Endothelial cell of umbilical vein (primary cell): ENCODE measurements around the gene TRIM17. TPM values are rescaled to one million over a fixed set of nuclear protein-coding genes. Genes with fewer than 3 reads are reported as not detected.

Experiments
- BruUV-seq: library from RNA; stranded (reverse); fragments of 400-500 nt; replicated peaks from 2 replicates; lab custom pipeline; 2021; lab: Mats Ljungman, UMichigan
- CTCF ChIA-PET: fragments of 300-600, 350-600 bp; sonication (Branson Sonifier 250); formaldehyde crosslinking; loops from one replicate; lab custom pipeline; 2021; ENCODE audit warnings: antibody characterized with exemption, inconsistent platforms; lab: Charles Lee
- POLR2A ChIA-PET: fragments of 300-600, 350-600 bp; sonication (Branson Sonifier 250); formaldehyde crosslinking; loops from one replicate; lab custom pipeline; 2021; ENCODE audit warnings: antibody characterized with exemption, inconsistent platforms; lab: Charles Lee
- DNase-seq: peaks from one replicate; pipeline ENCODE4 v3.0.0-alpha.2; 2011; ENCODE audit warnings: low read depth, low spot score
- FAIRE-seq: peaks from 2 replicates; lab custom pipeline; 2011; peaks lifted over from hg19 to GRCh38; lab: Jason Lieb, UNC
- H2AFZ ChIP-seq: 2 replicates; pipeline ENCODE4 v1.6.0; 2012; ENCODE audit warnings: low read depth, low read length, control low read depth, inconsistent platforms
- H3K27ac ChIP-seq: 2 replicates; pipeline ENCODE4 v1.5.1; 2011; ENCODE audit warnings: low read depth, mild to moderate bottlenecking, control low read depth, low read length, moderate library complexity; ENCODE audit not compliant: insufficient read depth
- H3K27me3 ChIP-seq, 2 experiments: 2 replicates each; pipeline versions ENCODE4 v1.6.0 to v1.6.1; 2011; ENCODE audit warnings: low read length in 2 of 2, mixed read lengths in 1 of 2; ENCODE audit not compliant: control insufficient read depth in 2 of 2, insufficient read depth in 2 of 2
- H3K36me3 ChIP-seq, 2 experiments: 2 replicates in 1 of 2; 3 replicates in 1 of 2; pipeline ENCODE4 v1.5.1; 2011; ENCODE audit warnings: low read length in 2 of 2, mild to moderate bottlenecking in 1 of 2, moderate library complexity in 1 of 2; ENCODE audit not compliant: control insufficient read depth in 2 of 2, insufficient read depth in 2 of 2; ENCODE audit errors: extremely low read depth in 1 of 2
- H3K4me1 ChIP-seq: 3 replicates; pipeline ENCODE4 v1.5.1; 2011; ENCODE audit warnings: mild to moderate bottlenecking, low read length; ENCODE audit not compliant: control insufficient read depth, insufficient read depth; ENCODE audit errors: extremely low read depth
- H3K4me2 ChIP-seq: 2 replicates; pipeline ENCODE4 v1.6.1; 2011; ENCODE audit warnings: low read length, control low read depth, mixed read lengths; ENCODE audit not compliant: insufficient read depth
- H3K4me3 ChIP-seq, 3 experiments: fragments of 200-600 bp in 1 of 3; sonication (generic), shearing (Covaris generic) in 1 of 3; replicated peaks in 1 of 3; 2 replicates each; pipeline ENCODE4 v1.5.1; 2011 to 2016; ENCODE audit warnings: control low read depth in 3 of 3, low read length in 3 of 3, mild to moderate bottlenecking in 2 of 3, inconsistent platforms in 1 of 3, low read depth in 1 of 3, moderate library complexity in 1 of 3; ENCODE audit not compliant: insufficient read depth in 1 of 3
- H3K79me2 ChIP-seq: 2 replicates; pipeline ENCODE4 v1.6.0; 2012; ENCODE audit warnings: low read length, inconsistent platforms; ENCODE audit not compliant: control insufficient read depth, insufficient read depth
- H3K9ac ChIP-seq: replicated peaks from 2 replicates; pipeline ENCODE3; 2011; ENCODE audit warnings: low read length, control low read depth; ENCODE audit not compliant: insufficient read depth; ENCODE audit errors: extremely low read depth
- H3K9me1 ChIP-seq: replicated peaks from 3 replicates; pipeline ENCODE4 v1.6.0; 2011; ENCODE audit warnings: mild to moderate bottlenecking, low read length; ENCODE audit not compliant: control insufficient read depth, insufficient read depth; ENCODE audit errors: extremely low read depth
- H3K9me3 ChIP-seq: replicated peaks from 2 replicates; pipeline ENCODE4 v1.5.1; 2012; ENCODE audit warnings: low read length, inconsistent platforms; ENCODE audit not compliant: control insufficient read depth, insufficient read depth
- H4K20me1 ChIP-seq: replicated peaks from 2 replicates; pipeline ENCODE3; 2011; ENCODE audit warnings: mild to moderate bottlenecking, low read length; ENCODE audit not compliant: control insufficient read depth, insufficient read depth; ENCODE audit errors: extremely low read depth
- EZH2 ChIP-seq: IDR thresholded peaks from 2 replicates; pipeline ENCODE4 v1.6.1; 2012; ENCODE audit warnings: borderline replicate concordance, low read depth, mild to moderate bottlenecking, moderate library complexity, low read length, inconsistent platforms; ENCODE audit not compliant: severe bottlenecking
- FOS ChIP-seq: IDR thresholded peaks from 2 replicates; pipeline ENCODE4 v1.6.1; 2011; ENCODE audit warnings: mild to moderate bottlenecking, low read length, moderate library complexity, borderline replicate concordance; ENCODE audit not compliant: insufficient read depth
- GATA2 ChIP-seq: IDR thresholded peaks from 2 replicates; pipeline ENCODE4 v1.7.0; 2011; ENCODE audit warnings: low read depth, mild to moderate bottlenecking, moderate library complexity, mixed read lengths, low read length; ENCODE audit not compliant: insufficient read length, insufficient read depth
- JUN ChIP-seq: IDR thresholded peaks from 2 replicates; pipeline ENCODE4 v1.6.1; 2011; ENCODE audit warnings: borderline replicate concordance, low read depth; ENCODE audit not compliant: insufficient read length, insufficient read depth
- MYC ChIP-seq: IDR thresholded peaks from one replicate; pipeline ENCODE4 v1.6.1; 2011; ENCODE audit warnings: mild to moderate bottlenecking, low read depth, low read length
- POLR2A ChIP-seq: IDR thresholded peaks from 2 replicates; pipeline ENCODE4 v1.6.1; 2012; ENCODE audit warnings: low read depth, mild to moderate bottlenecking, control low read depth, low read length
- POLR2AphosphoS5 ChIP-seq: IDR thresholded peaks from 2 replicates; pipeline ENCODE4 v1.6.1; 2012; ENCODE audit warnings: low read depth, mild to moderate bottlenecking, control low read depth, low read length, moderate library complexity; ENCODE audit not compliant: insufficient read depth
- dilution Hi-C: fragments of 300-500 bp; cut with MboI; formaldehyde crosslinking; loops from one replicate; pipeline ENCODE4 v1.15.0; 2019; ENCODE audit warnings: low sequenced_read_pairs; ENCODE audit not compliant: extremely low pct_ligation_motif_present
- intact Hi-C: fragments of 100-400 bp; cut with micrococcal nuclease; formaldehyde crosslinking; loops from one replicate; pipeline ENCODE4 v1.10.0; 2022
- polyA plus RNA-seq, 4 experiments: library from polyadenylated mRNA; depleted of rRNA in 3 of 4; stranded (reverse) in 3 of 4; unstranded in 1 of 4; fragments of >200 nt; gene quantifications; 2 replicates each; pipeline versions ENCODE4 v1.2.1 to v1.2.3, GENCODE V29; 2011 to 2012; ENCODE audit warnings: missing spikeins in 1 of 4
- total RNA-seq: library from RNA; stranded (reverse); gene quantifications from 2 replicates; pipeline ENCODE4 v1.2.3, GENCODE V29; 2021
- TF ChIP-seq, protein P1 (sequence below), 2 donors: IDR thresholded peaks; 1 replicate in 1 of 2; 2 replicates in 1 of 2; pipeline ENCODE4 v1.5.1; 2011; ENCODE audit warnings: low read length in 2 of 2, mild to moderate bottlenecking in 2 of 2, moderate library complexity in 2 of 2, control low read depth in 1 of 2, inconsistent platforms in 1 of 2, low read depth in 1 of 2; ENCODE audit not compliant: insufficient read depth in 1 of 2; ENCODE audit errors: extremely low read depth in 1 of 2
- TF ChIP-seq, protein P2 (sequence below): IDR thresholded peaks from 2 replicates; pipeline ENCODE4 v1.6.1; 2011; ENCODE audit not compliant: insufficient read depth, insufficient read length

The TRIM17 gene
- total and polyA plus RNA-seq, 2 donors (not counting 3 experiments of a cell fraction or from before 2014, with no cell fraction given), result not detected

DNA sequence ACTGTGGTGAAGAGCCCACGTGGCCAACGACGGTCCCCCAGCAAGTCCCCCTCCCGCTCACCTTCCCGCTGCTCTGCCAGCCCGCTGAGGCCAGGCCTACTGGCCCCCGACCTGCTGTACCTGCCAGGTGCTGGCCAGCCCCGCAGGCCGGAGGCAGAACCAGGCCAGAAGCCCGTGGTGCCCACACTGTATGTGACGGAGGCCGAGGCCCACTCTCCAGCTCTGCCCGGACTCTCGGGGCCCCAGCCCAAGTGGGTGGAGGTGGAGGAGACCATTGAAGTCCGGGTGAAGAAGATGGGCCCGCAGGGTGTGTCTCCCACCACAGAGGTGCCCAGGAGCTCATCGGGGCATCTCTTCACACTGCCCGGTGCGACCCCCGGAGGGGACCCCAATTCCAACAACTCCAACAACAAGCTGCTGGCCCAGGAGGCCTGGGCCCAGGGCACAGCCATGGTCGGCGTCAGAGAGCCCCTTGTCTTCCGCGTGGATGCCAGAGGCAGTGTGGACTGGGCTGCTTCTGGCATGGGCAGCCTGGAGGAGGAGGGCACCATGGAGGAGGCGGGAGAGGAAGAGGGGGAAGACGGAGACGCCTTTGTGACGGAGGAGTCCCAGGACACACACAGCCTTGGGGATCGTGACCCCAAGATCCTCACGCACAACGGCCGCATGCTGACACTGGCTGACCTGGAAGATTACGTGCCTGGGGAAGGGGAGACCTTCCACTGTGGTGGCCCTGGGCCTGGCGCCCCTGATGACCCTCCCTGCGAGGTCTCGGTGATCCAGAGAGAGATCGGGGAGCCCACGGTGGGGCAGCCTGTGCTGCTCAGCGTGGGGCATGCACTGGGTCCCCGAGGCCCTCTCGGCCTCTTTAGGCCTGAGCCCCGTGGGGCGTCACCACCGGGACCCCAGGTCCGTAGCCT lies 56.8 kb downstream of the TRIM17 start:
- ChIA-PET POLR2A (no interaction called here), CTCF (no interaction called here)
- Histone ChIP-seq H3K9me3 (no peaks in the 10 kb centered on the region), H3K4me2 (no peak overlapping the region), H3K9ac (no peak overlapping the region), H3K9me1 (no peaks in the 10 kb centered on the region), H3K27me3 (no peaks in the 10 kb centered on the region), H3K27ac (no peak overlapping the region), H3K4me3 (no peak overlapping the region), H2AFZ (no peak overlapping the region), H3K79me2 (no peaks in the 10 kb centered on the region), H3K4me1 (no peaks in the 10 kb centered on the region), H3K36me3 (no peaks in the 10 kb centered on the region), H4K20me1 (no peaks in the 10 kb centered on the region)
- TF ChIP-seq MYC, result no peak
- BruUV-seq, result no TSS peak
- DNase-seq, result no peak
- no peak for FAIRE-seq
- intact Hi-C loops (no loop called here), dilution Hi-C loops (no loop called here)

DNA sequence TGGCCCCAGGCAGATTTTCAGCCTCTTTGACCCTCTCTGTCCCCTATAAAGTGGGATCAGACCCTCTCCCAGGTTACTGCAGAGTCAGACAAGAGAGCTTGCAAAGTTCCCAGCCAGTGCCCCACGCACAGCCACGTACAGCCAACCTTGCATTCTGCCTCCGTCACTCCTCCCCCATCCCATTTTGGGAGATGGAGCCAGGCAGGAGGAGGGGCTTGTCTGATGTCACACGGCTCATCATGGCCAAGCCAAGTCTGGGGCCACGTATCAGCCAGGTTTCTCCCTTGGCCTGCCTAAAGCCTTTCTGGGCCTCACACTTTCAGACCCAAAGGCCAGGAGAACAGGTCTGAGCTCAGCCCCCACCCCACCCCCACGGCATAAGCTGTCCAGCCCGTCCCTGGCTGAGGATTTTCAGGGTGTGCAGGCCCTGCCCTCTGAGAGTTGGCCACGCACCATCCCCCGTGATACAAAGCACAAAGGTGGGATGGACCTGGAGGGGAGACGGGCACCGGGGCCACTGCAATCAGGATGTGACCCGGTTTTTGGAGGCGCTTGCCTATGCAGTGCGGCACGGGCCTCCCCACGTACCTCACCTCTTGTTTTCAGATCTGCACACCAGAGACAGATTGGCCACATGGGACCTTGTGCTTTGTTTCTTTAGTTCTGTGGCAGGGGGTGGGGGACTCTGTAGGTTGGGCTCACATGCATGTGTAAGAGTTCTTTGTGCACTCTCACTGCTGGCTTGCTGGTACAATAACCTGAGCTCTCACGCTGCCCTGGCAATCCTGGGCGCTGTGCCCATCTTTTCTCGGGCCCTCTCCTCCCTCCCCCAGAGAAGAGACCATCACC lies 57.7 kb downstream of the TRIM17 start:
- Histone ChIP-seq H3K9ac (no peak overlapping the region), H3K4me3 (no peak overlapping the region), H4K20me1 (no peaks in the 10 kb centered on the region), H3K27ac (no peak overlapping the region), H3K27me3 (no peaks in the 10 kb centered on the region), H3K36me3 (no peaks in the 10 kb centered on the region), H3K79me2 (no peaks in the 10 kb centered on the region), H3K9me1 (no peaks in the 10 kb centered on the region), H3K4me1 (no peaks in the 10 kb centered on the region), H3K4me2 (no peak overlapping the region), H2AFZ (no peak overlapping the region), H3K9me3 (no peaks in the 10 kb centered on the region)
- intact Hi-C loops (no loop called here), dilution Hi-C loops (no loop called here)
- FAIRE-seq, result no peak
- BruUV-seq, result no TSS peak
- CTCF ChIA-PET, result no interaction called here
- no peak for DNase-seq
- POLR2A ChIA-PET, result no interaction called here
- TF ChIP-seq FOS (no peak), EZH2 (no peak), POLR2A (no peak), GATA2 (no peak), MYC (no peak), JUN (no peak), POLR2AphosphoS5 (no peak)
- TF ChIP-seq, protein P1, sequence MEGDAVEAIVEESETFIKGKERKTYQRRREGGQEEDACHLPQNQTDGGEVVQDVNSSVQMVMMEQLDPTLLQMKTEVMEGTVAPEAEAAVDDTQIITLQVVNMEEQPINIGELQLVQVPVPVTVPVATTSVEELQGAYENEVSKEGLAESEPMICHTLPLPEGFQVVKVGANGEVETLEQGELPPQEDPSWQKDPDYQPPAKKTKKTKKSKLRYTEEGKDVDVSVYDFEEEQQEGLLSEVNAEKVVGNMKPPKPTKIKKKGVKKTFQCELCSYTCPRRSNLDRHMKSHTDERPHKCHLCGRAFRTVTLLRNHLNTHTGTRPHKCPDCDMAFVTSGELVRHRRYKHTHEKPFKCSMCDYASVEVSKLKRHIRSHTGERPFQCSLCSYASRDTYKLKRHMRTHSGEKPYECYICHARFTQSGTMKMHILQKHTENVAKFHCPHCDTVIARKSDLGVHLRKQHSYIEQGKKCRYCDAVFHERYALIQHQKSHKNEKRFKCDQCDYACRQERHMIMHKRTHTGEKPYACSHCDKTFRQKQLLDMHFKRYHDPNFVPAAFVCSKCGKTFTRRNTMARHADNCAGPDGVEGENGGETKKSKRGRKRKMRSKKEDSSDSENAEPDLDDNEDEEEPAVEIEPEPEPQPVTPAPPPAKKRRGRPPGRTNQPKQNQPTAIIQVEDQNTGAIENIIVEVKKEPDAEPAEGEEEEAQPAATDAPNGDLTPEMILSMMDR (IDR thresholded peaks at IDR 0.05; ENCODE audit: extremely low read depth in 1 of 2, insufficient read depth in 1 of 2, low read depth in 1 of 2, low read length in 2 of 2), result no peak
- TF ChIP-seq, protein P2, sequence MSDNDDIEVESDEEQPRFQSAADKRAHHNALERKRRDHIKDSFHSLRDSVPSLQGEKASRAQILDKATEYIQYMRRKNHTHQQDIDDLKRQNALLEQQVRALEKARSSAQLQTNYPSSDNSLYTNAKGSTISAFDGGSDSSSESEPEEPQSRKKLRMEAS, result no peak
